Heart right ventricle (tissue), 16 donors: Measurements from ENCODE around the gene TSHZ1. TPM values are rescaled to one million over a fixed set of nuclear protein-coding genes. Genes with fewer than 3 reads are reported as not detected.

Experiments used
- ATAC-seq, 8 donors: fragments of 200-7000 bp; cut with Tn5 transposase; one replicate each; pipeline ENCODE4 v1.9.1; 2020; ENCODE audit warnings: mild to moderate bottlenecking in 8 of 8, moderate library complexity in 8 of 8, moderate number of reproducible peaks in 1 of 8
- DNase-seq, 2 donors: peaks; one replicate each; pipeline ENCODE4 v3.0.0-alpha.2; 2020
- H3K27ac ChIP-seq, 10 donors: fragments of 200-600 bp; sonication (generic) in 2 of 10; one replicate each; pipeline versions ENCODE4 v1.5.0 to v1.8.0; 2020 to 2022; ENCODE audit warnings: mild to moderate bottlenecking in 3 of 10
- H3K27me3 ChIP-seq, 7 donors: fragments of 200-600 bp; one replicate each; pipeline ENCODE4 v1.8.0; 2021 to 2022; ENCODE audit warnings: mild to moderate bottlenecking in 2 of 7
- H3K36me3 ChIP-seq, 9 donors: fragments of 200-600 bp; sonication (generic) in 1 of 9; one replicate each; pipeline versions ENCODE4 v1.5.0 to v1.8.0; 2020 to 2022; ENCODE audit warnings: mild to moderate bottlenecking in 2 of 9
- H3K4me1 ChIP-seq, 9 donors: fragments of 200-600 bp; sonication (generic) in 1 of 9; one replicate each; pipeline versions ENCODE4 v1.5.0 to v1.8.0; 2020 to 2022; ENCODE audit warnings: mild to moderate bottlenecking in 4 of 9
- H3K4me3 ChIP-seq, 10 donors: fragments of 200-600 bp; sonication (generic) in 2 of 10; one replicate each; pipeline versions ENCODE4 v1.5.0 to v1.8.0; 2020 to 2022; ENCODE audit warnings: mild to moderate bottlenecking in 7 of 10, moderate library complexity in 2 of 10
- H3K9me3 ChIP-seq, 11 donors: fragments of 200-600 bp in 10 of 11; sonication (generic) in 2 of 11; one replicate each; pipeline versions ENCODE4 v1.5.0 to v1.8.0; 2013 to 2022; ENCODE audit warnings: mild to moderate bottlenecking in 2 of 11, control low read depth in 1 of 11, moderate library complexity in 1 of 11
- WGBS, 2 donors: extraction: QIAGEN DNeasy Blood & Tissue Kit; methylation state at CpG; one replicate each; pipeline ENCODE4 v1.1.7; 2013; ENCODE audit warnings: inconsistent platforms in 1 of 2; 5-methylcytosine and 5-hydroxymethylcytosine counted together
- intact Hi-C, 10 donors: fragments of 100-400 bp; cut with DNase I; formaldehyde crosslinking; loops; one replicate each; pipeline versions ENCODE4 v1.11.1 to v1.14.2; 2022
- polyA plus RNA-seq, 2 donors: library from polyadenylated mRNA; stranded (reverse); fragments of 200-250 nt; gene quantifications; one replicate each; pipeline ENCODE4 v1.2.3, GENCODE V29; 2013
- total RNA-seq, 10 donors: library from RNA; stranded (reverse); fragmentation: NEBNext Ultra II Directional in 3 of 10; extraction: Animal tissue kit (Norgen Biotek cat#: 25700) in 3 of 10; gene quantifications; one replicate each; pipeline versions ENCODE4 v1.2.1 to v1.2.4, GENCODE V29; 2021 to 2023
- TF ChIP-seq, protein P1 (sequence below), 9 donors: fragments of 200-600 bp; sonication (generic) in 2 of 9; IDR thresholded peaks; one replicate each; pipeline versions ENCODE4 v1.5.0 to v1.8.0; 2021 to 2022; ENCODE audit warnings: antibody characterized with exemption in 9 of 9, mild to moderate bottlenecking in 5 of 9, moderate library complexity in 1 of 9
- donor health status: Arrhythmogenic right ventricular cardiomyopathy.
- donor health status: ischemic (EF 13 %, LVEDD 7.1; RV severe dilation, severe dysfunction).
- donor health status: healthy with polysubstance abuse.
- donor health status: DM: no; HTN: yes; CAD: no.
- donor health status: DM: no; HTN: no; CAD: no.
- donor health status: ischemic (EF 25% LVEDD 6.9; RV normal size, moderate dysfunction).
- donor health status: ischemic (EF 25% LVEDD 5.7; RV mildly dilated, moderate dysfunction).
- donor health status: healthy.
- donor health status: DM: yes; HTN: yes; CAD: no.
- donor health status: Ischemic cardiomyopathy.
- donor health status: ischemic (EF 35%, LVEDD 5.7; RV mildly dilated, moderate dysfunction).
- donor health status: nonischemic (EF 11% LVEDD 7.7; RV severe dilation, severe dysfunction).
- donor health status: DM: yes; HTN: yes; CAD: no.
- donor health status: PGD.
- donor health status: ischemic (EF 29% LVEDD 5.4; RV normal size, mild dysfunction).
- donor health status: nonischemic (EF 23%, LVEDD 6.1; RV moderate dilation, normal function).

TSHZ1 gene
- total and polyA plus RNA-seq, 12 donors = 4.8 to 22.9 (median 17.6) TPM

DNA sequence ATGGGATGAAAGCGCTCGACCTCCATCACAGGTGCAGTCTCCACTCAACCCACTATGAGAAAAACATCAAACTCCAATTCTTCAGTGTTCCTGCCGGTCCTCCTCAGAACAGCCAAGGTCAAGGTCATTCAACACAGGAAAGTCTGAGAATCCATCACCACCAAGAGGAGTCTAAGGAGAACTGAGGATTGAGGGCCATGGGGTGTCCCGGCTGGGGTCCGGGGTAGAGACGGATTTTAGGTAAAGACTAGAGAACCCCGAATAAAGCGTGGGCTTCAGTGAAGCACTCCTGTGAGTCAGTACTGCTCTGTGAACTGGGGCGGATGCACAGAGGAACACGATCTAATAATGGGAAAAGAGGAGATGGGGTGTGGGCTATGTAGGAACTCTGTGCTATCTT, 43.5 kb upstream of the TSHZ1 start:
- ATAC-seq = no peak
- Histone ChIP-seq H3K27ac (peak overlapping the region in 6 of 10 donors; percentile 48 to 93 (median 67)), H3K4me1 (peaks cover 0 to 43% (median 17%) of the 10 kb centered on the region in 9 donors), H3K27me3 (no peaks in the 10 kb centered on the region), H3K9me3 (no peaks in the 10 kb centered on the region), H3K36me3 (no peaks in the 10 kb centered on the region), H3K4me3 (peak overlapping the region in 2 of 10 donors; percentile 40 to 41)
- no peak for DNase-seq
- TF ChIP-seq, protein P1, sequence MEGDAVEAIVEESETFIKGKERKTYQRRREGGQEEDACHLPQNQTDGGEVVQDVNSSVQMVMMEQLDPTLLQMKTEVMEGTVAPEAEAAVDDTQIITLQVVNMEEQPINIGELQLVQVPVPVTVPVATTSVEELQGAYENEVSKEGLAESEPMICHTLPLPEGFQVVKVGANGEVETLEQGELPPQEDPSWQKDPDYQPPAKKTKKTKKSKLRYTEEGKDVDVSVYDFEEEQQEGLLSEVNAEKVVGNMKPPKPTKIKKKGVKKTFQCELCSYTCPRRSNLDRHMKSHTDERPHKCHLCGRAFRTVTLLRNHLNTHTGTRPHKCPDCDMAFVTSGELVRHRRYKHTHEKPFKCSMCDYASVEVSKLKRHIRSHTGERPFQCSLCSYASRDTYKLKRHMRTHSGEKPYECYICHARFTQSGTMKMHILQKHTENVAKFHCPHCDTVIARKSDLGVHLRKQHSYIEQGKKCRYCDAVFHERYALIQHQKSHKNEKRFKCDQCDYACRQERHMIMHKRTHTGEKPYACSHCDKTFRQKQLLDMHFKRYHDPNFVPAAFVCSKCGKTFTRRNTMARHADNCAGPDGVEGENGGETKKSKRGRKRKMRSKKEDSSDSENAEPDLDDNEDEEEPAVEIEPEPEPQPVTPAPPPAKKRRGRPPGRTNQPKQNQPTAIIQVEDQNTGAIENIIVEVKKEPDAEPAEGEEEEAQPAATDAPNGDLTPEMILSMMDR (IDR thresholded peaks at IDR 0.05) = no peak
- WGBS, 2 donors = 82 to 91% methylated on average over 10 of the region's 10 CpGs
- intact Hi-C loops = loop anchor here in 5 of 10 donors (5.0 to 10.0 kb wide), 7 partner anchors 40 to 512 kb away; partner anchors contain the start of gene PTGR3 (in 1 of the 5)

DNA sequence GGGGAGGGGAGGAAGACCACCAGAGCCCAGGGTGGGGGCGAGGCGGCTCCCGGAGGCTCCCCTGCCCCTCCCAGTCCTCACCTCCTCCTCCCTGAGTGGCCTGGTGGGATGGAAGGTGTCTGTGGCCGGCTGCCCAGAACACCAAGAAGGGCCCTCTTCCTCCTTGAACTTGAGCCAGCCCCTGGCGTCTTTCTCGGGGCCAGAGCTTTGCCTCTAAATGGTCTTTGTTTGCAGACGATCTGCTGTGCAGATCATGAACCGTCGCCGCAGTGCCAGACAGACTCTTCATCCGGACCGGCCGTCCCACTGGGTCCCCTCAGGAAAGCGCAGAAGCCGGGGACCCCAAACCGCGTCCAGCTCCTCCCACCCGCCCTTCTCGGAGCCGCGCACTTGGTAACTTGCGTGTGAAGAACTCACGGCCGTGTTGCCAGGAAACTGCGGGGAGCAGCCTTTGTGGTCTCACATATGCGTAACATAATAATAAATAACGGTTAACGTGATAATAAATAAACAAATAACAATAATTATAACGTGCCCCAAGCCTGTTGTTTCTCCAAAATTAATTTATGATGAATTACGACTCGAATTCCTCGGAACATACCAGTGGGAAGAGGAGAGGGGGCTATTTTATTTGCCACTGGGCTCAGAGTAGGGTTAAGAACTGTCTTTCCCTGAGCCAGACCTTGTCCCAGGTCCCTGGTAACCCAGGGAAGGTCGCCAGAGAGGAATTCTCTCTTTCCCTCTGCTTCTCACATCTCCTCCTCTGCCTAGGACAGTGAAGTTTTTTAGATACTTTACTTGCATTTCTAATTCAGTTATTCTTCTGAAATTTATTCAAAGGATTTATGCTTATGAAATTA, 42.6 kb upstream of the TSHZ1 start:
- Histone ChIP-seq H3K4me1 (peaks cover 5 to 51% (median 17%) of the 10 kb centered on the region in 9 donors), H3K36me3 (no peaks in the 10 kb centered on the region), H3K9me3 (no peaks in the 10 kb centered on the region), H3K4me3 (peak overlapping the region in 9 of 10 donors; percentile 2 to 41 (median 34)), H3K27me3 (no peaks in the 10 kb centered on the region), H3K27ac (peak overlapping the region; percentile 13 to 93 (median 56))
- 56% methylated on average over 33 of the region's 33 CpGs for WGBS, 2 donors
- intact Hi-C loops = loop anchor here in 5 of 10 donors (5.0 to 10.0 kb wide), 7 partner anchors 39 to 513 kb away; partner anchors contain the start of gene PTGR3 (in 1 of the 5)
- DNase-seq = peak in 1 of 2 donors; percentile 61
- ATAC-seq = peak in 6 of 8 donors; percentile 18 to 64 (median 37)
- TF ChIP-seq, protein P1 (IDR thresholded peaks at IDR 0.05) = no peak

DNA sequence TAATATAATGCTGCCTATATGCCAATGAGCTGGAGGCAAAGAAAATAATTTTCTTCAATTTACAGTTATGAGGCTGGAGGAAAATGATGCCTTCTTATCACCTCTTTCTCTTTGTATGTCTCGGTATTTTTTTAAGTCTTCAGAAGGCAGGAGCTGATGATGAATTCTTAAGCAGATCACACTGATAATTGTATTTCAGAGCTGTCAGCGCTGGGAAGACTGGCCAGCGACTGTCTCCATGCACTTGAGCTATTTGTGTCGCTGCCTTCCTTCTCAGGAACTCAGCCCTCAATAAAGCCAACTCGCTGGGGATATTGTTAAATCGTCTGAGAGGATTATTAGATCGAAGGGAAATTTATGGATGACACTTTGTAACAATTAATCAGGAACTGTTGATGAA, 42.0 kb upstream of the TSHZ1 start:
- 20 to 22% methylated on average over 7 of the region's 7 CpGs for WGBS, 2 donors
- intact Hi-C loops = loop anchor here in 5 of 10 donors (5.0 to 10.0 kb wide), 7 partner anchors 39 to 514 kb away; partner anchors contain the start of gene PTGR3 (in 1 of the 5)
- DNase-seq = no peak
- Histone ChIP-seq H3K36me3 (no peaks in the 10 kb centered on the region), H3K4me3 (peak overlapping the region in 1 of 10 donors; percentile 41), H3K27ac (peak overlapping the region in 9 of 10 donors; percentile 13 to 93 (median 62)), H3K4me1 (peaks cover 5 to 55% (median 17%) of the 10 kb centered on the region in 9 donors), H3K9me3 (no peaks in the 10 kb centered on the region), H3K27me3 (no peaks in the 10 kb centered on the region)
- TF ChIP-seq, protein P1 (IDR thresholded peaks at IDR 0.05) = no peak
- no peak for ATAC-seq

DNA sequence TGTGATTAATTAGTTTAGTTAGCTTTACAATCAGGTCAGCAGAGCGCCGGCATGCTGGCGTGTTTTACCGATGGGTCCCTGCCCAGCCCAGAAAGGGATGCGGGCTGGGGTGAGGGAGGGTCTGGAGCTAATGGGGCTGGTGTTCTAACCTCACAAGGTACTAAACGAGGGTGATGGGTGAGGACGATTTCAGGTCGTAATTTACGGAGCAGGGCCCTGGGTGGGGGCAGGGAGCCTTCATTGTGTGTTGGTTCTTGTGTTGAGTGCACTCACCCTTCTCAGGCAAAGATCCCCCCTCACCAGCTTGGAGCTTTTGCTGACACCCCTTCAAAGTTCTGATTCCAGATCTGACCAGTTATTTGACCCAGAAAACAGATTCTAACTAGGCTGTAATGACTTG, 41.2 kb upstream of the TSHZ1 start:
- peaks cover 5 to 55% (median 17%) of the 10 kb centered on the region in 9 donors for H3K4me1 ChIP-seq
- WGBS, 2 donors = 85 to 88% methylated on average over 9 of the region's 9 CpGs
- H3K9me3 ChIP-seq = no peaks in the 10 kb centered on the region
- H3K27ac ChIP-seq = peak overlapping the region in 9 of 10 donors; percentile 26 to 93 (median 82)
- TF ChIP-seq, protein P1 (IDR thresholded peaks at IDR 0.05) = no peak
- intact Hi-C loops = loop anchor here in 5 of 10 donors (5.0 to 10.0 kb wide), 7 partner anchors 38 to 515 kb away; partner anchors contain the start of gene PTGR3 (in 1 of the 5)
- DNase-seq (no peak), ATAC-seq (no peak)
- H3K4me3 ChIP-seq = peak overlapping the region in 2 of 10 donors; percentile 23 to 42
- H3K36me3 ChIP-seq = no peaks in the 10 kb centered on the region
- no peaks in the 10 kb centered on the region for H3K27me3 ChIP-seq
